NCI-H2107 treated with DMSO at 0.1 percent for 48 hours (cell line): ENCODE data around the gene TOP3A.
A peak's percentile ranks its signal among the peaks of the same experiment; 100 is the strongest.

ENCODE experiments used
- DNase-seq: peaks from one replicate; lab custom pipeline; 2025; ENCODE audit not compliant: unreplicated experiment; lab: John Stamatoyannopoulos, UW

TOP3A gene

GRCh38 chr17:18278867-18279266 lies 35.9 kb downstream of the TOP3A start:
- DNase-seq = no peak

DNA sequence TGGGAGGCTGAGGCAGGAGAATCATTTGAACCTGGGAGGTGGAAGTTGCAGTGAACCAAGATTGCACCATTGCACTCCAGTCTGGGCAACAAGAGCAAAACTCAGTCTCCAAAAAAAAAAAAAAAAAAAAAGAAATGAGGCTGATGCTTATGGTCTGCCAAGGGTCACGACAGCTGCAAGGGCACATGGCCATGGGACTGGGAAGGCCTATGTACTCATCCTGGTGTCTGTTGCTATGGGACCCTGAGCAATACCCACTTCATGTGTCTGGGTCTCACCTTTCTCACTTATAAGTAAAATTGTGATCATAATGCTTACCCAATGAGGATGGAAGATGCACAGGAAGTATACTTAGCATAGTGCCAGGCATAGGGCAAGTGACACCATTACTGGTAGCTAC lies 37.7 kb downstream of the TOP3A start:
- no peak for DNase-seq

- DNase-seq = no peak
Observed at GRCh38 chr17:18270046-18270931, 44.5 kb downstream of the TOP3A start.

- no peak for DNase-seq
Observed at GRCh38 chr17:18267927-18268711, 46.7 kb downstream of the TOP3A start.

- DNase-seq = no peak
Observed at GRCh38 chr17:18267366-18267765, 47.4 kb downstream of the TOP3A start.

GRCh38 chr17:18263885-18264682 lies 50.7 kb downstream of the TOP3A start:
- DNase-seq = no peak

DNA sequence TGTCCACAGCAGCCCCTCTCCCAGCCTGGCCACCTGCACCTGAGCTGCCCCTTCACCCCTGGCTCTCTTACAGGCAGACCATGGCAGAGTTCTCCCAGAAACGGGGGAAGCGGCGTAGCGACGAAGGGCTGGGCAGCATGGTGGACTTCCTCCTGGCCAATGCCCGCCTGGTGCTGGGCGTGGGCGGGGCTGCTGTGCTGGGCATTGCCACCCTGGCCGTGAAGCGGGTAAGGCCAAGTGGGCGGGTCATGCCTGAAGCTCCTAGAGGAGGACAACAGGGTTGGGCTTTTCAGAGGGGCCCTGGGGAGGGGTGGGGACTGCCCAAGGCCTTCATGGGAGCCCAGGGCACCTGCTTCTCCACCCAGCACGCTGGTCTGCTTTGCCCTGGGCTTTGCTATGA lies 52.2 kb downstream of the TOP3A start:
- DNase-seq = no peak

- no peak for DNase-seq
Observed at GRCh38 chr17:18262111-18262510, 52.7 kb downstream of the TOP3A start.

- no peak for DNase-seq
Observed at GRCh38 chr17:18261659-18262058, 53.1 kb downstream of the TOP3A start.

- no peak for DNase-seq
Observed at GRCh38 chr17:18261146-18261515, 53.7 kb downstream of the TOP3A start.

DNA sequence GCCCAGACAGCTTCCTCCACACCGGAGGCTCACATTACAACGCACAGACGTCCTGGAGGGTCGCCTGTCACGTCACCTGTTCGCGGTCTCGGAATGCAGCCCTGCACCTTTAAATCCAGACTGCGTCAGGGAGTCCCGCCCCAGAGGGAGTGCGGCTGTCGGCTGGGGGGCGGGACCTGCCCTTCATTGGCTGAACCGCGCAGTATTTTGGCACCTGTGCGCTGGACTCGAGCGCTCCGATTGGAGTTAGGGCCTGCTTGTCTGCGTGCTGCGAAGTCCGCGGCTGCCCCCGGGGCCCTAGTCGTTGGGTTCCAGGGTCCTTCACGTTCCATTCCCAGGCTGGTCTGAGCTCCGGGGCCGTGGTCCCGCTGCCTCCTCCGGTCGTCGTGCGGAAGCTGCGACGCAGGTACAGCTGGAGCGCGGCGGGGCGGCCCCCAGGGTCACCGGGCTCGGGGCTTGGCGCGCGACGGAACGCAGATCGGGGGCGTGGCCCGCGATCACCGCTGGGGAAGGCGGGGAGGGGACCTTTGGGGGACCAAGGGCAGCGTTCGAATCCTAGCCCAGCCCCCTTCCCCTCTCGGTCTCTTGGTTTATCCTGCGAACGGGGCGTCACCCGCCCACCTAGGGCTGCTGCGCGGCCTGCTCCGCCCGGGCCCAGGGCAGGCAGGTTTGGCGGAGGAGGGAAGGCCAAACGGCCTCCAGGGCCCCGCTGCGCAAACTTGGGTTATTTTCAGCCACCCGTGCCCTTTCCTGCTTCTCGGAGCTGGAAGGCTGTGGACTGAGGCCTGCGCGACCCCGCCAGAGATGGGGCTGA lies 54.3 kb downstream of the TOP3A start, which contains the start of gene MIEF2:
Gene MIEF2 (plus strand): TSS at position 331 of the 814 bp plus-strand sequence. CDS start 2,059 bp downstream, outside the sequence.
- peak; percentile 73 for DNase-seq

- DNase-seq = no peak
Observed at GRCh38 chr17:18259621-18260331, 55.0 kb downstream of the TOP3A start.

DNA sequence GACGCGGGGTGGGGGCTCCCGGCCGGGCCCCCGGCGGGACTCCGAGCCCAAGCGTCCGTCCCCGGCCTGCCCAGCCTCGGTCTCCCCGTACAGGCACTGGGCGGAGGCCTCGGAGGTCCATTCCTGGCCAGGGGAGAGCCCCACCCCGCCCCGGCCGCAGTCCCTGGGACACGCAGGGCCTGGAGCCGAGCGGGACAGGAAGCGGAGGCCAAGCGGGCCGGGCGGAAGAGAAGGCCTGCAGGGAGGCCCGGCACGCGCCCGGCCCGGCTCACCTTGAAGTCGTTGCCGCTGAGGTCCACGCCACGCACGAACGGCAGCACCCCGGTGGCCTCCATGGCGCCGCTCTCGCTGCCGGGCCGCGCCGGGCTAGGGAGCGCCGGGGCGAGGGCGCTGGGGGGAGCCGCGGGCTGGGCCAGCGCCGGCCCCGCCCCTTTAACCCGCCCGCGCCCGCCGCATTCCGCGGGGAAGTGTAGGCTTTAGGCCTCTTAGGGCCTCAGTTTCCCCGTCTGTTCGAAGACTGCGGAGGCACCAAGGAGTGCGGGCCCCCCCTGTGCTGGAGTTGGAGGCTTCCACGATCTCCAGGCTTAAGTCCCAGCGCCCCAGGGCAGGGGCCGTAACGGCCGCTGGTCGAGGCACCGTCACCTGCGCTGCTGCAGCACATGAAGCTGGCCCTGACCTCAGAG lies 56.3 kb downstream of the TOP3A start, which contains the start of gene FLII:
Gene FLII (minus strand): TSS at position 383 of the 683 bp plus-strand sequence. CDS start 48 bp downstream, at position 335.
- DNase-seq = no peak

- no peak for DNase-seq
Observed at GRCh38 chr17:18257982-18258355, 56.8 kb downstream of the TOP3A start.

GRCh38 chr17:18257268-18257981 lies 57.4 kb downstream of the TOP3A start:
- no peak for DNase-seq

DNA sequence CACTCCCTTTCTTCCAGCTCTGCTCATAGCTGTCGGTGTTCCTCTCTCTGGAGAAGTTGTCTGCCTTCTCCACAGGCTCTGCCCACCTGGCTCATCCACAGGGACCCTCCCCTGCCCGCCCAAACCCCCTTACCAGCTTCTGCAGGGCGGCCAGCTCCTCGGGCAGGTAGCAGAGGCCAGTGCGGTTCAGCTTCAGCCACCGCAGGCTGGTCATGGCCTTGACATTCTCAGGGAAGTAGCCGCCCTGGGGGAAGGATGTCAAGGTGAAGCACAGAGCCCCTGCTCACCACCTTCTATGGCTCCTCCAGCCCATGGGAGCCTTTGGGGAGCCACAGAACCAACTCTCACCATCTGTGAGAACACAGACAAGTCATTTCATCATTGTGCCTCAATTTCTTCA lies 58.0 kb downstream of the TOP3A start:
- no peak for DNase-seq

DNA sequence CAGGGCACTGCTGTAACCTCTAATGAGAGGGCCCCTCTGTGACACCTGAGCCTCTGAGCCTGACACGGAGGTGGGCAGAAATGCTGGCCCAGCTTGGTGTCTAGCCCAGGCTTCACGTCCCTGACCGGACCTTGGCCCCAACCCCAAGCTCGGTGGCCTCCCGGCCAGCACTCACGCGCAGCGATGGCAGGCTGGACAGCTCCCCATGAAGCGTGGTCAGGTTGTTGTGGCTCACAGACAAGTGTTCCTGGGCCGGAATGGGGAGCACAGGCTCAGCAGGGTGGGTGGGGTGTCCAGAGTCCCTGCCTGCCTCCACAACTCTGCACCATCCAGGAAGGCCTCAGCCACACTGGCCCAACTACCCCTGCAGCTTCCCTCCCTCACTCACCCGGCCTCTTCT lies 58.4 kb downstream of the TOP3A start:
- DNase-seq = no peak

- DNase-seq = no peak
Observed at GRCh38 chr17:18254888-18255649, 59.7 kb downstream of the TOP3A start.
